Stimulated activated CD8-positive, alpha-beta memory T cell treated with anti-CD3 and anti-CD28 coated beads, Interleukin-7, amount 100 ng/mL, for 1 hour (primary cell): Measurements from ENCODE around the gene DCXR.

Experiments
- DNase-seq, 2 donors: peaks; one replicate each; pipeline ENCODE4 v3.0.0-alpha.2; 2020; ENCODE audit warnings: low read depth in 2 of 2

DCXR gene

GRCh38 chr17:82055023-82055964, 17.8 kb upstream of the DCXR start:
- DNase-seq, result no peak

GRCh38 chr17:82054351-82055022, 17.0 kb upstream of the DCXR start:
- no peak for DNase-seq

- no peak for DNase-seq
Observed at GRCh38 chr17:82053556-82054263, 16.2 kb upstream of the DCXR start.

- no peak for DNase-seq
Observed at GRCh38 chr17:82053130-82053529, 15.6 kb upstream of the DCXR start.

GRCh38 chr17:82052638-82053059, 15.2 kb upstream of the DCXR start:
- no peak for DNase-seq

GRCh38 chr17:82051776-82052637, 14.5 kb upstream of the DCXR start, which contains the start of the genes GPS1 and RFNG:
Gene GPS1, plus strand, starts transcription at chr17:82051898. Its CDS starts 34 bp downstream, at chr17:82051932.
Gene RFNG, minus strand, starts transcription at chr17:82051811. Its CDS starts 45 bp downstream, at chr17:82051766.
- peak; percentile 62 to 70 for DNase-seq

- DNase-seq, result no peak
Observed at GRCh38 chr17:82050761-82051641, 13.5 kb upstream of the DCXR start.

GRCh38 chr17:82050152-82050760, 12.8 kb upstream of the DCXR start:
- no peak for DNase-seq

- DNase-seq, result no peak
Observed at GRCh38 chr17:82049521-82049971, 12.0 kb upstream of the DCXR start.

GRCh38 chr17:82049106-82049505, 11.6 kb upstream of the DCXR start:
- DNase-seq, result no peak

GRCh38 chr17:82048571-82048971, 11.1 kb upstream of the DCXR start:
- no peak for DNase-seq

- DNase-seq, result no peak
Observed at GRCh38 chr17:82047914-82048570, 10.5 kb upstream of the DCXR start.

GRCh38 chr17:82047379-82047778, 9.9 kb upstream of the DCXR start:
- DNase-seq, result no peak

GRCh38 chr17:82046903-82047302, 9.4 kb upstream of the DCXR start:
- no peak for DNase-seq

GRCh38 chr17:82045936-82046484, 8.5 kb upstream of the DCXR start:
- no peak for DNase-seq

GRCh38 chr17:82043507-82043906, 6.0 kb upstream of the DCXR start:
- DNase-seq, result no peak

- DNase-seq, result no peak
Observed at GRCh38 chr17:82042649-82043048, 5.2 kb upstream of the DCXR start.

GRCh38 chr17:82041144-82041814, 3.8 kb upstream of the DCXR start:
- no peak for DNase-seq
